Fibroblast of pulmonary artery (primary cell): ENCODE measurements around the gene ZBP1.

Experiments
- DNase-seq: peaks from one replicate; pipeline ENCODE4 v3.0.0-alpha.2; 2010; ENCODE audit warnings: low read depth
- H3K4me3 ChIP-seq: replicated peaks from 2 replicates; pipeline ENCODE4 v1.5.1; 2011; ENCODE audit warnings: low read depth, mild to moderate bottlenecking, control low read depth, low read length, moderate library complexity
- TF ChIP-seq, protein P1 (sequence below): IDR thresholded peaks from 2 replicates; pipeline ENCODE4 v1.5.1; 2011; ENCODE audit warnings: mild to moderate bottlenecking, control low read depth, low read length, inconsistent platforms; ENCODE audit errors: missing control alignments

Gene ZBP1

DNA sequence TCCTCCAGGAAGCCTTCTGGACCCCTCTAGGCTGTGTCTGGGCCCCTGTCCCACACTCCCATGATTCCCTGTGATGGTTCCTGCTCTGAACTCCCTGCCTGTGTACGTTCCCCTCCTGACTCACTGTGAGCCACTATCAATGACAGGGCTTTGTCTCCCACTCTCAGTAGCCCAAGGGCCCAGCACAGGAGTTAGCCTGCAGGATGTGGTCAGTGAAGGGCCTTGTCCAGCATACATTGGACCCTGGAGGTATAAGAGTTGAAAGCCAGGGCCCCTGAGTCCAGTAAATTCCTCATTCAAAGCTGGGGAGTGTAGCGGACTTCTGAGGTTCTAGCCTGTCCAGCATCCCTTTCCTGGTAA, 19.0 kb downstream of the ZBP1 start:
- TF ChIP-seq, protein P1, sequence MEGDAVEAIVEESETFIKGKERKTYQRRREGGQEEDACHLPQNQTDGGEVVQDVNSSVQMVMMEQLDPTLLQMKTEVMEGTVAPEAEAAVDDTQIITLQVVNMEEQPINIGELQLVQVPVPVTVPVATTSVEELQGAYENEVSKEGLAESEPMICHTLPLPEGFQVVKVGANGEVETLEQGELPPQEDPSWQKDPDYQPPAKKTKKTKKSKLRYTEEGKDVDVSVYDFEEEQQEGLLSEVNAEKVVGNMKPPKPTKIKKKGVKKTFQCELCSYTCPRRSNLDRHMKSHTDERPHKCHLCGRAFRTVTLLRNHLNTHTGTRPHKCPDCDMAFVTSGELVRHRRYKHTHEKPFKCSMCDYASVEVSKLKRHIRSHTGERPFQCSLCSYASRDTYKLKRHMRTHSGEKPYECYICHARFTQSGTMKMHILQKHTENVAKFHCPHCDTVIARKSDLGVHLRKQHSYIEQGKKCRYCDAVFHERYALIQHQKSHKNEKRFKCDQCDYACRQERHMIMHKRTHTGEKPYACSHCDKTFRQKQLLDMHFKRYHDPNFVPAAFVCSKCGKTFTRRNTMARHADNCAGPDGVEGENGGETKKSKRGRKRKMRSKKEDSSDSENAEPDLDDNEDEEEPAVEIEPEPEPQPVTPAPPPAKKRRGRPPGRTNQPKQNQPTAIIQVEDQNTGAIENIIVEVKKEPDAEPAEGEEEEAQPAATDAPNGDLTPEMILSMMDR = no peak
- DNase-seq = no peak
- H3K4me3 ChIP-seq = no peak overlapping the region

DNA sequence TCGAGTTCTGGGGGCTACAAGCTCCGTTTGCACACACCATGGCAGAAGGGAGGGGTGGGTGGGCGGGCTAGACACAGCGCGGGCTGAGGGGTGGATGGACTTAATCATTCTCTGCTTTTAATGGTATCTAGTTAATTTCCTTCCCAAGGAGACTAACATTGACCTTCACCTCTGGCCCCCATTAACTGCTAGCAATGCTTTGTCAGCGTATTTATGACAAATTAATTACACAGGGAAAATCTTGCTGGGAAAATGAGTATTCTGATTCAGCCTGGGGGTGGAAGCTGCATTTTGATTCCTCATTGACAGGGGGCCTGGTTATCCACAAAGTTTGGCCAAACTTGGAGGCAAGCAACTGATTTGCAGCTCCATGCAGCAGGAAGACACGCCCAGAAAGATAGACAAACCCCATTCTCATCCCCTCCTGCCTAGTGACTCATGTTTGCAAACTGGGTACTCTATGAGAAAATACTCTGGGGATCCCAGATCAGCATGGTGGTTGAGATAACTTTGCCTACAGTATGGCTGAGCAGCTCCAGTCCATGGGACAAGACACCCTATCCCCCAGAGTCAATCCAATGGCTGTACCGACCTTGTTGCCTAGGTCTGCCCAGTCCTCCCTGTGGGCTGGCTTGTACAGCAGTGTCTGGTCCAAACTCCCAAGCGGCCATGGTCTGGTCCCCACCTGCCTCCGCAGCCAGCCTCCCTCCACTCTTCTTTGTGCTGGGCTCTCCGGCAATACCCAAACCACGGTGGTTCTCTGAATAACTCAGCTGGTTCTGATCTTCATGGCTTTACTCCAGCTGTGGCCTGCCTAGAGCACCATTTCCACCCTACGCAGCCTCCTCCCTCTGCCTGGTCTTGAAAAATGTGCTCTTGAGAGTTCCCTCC, 19.7 kb downstream of the ZBP1 start:
- no peak for DNase-seq
- TF ChIP-seq, protein P1 = no peak
- H3K4me3 ChIP-seq = no peak overlapping the region

DNA sequence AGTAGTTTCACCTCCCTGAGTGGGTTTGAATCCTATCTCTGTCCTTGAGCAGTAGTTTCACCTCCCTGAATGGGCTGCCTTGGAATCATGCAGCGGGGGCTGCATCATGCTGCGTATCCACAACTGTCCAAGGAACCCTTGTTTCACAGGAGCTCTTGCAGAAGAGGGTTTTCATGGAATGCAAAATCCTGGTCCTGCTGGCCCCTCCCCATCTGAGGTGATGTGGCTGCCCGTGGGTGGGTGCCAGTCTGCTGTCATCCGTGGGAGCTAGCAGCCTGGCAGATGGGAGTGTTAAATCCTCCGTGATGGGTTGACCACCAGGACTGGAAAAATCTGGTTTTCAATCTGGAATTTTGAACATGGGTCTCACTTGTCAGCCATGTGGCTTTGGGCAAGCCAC, 21.7 kb downstream of the ZBP1 start:
- no peak overlapping the region for H3K4me3 ChIP-seq
- TF ChIP-seq, protein P1 = no peak
- no peak for DNase-seq

DNA sequence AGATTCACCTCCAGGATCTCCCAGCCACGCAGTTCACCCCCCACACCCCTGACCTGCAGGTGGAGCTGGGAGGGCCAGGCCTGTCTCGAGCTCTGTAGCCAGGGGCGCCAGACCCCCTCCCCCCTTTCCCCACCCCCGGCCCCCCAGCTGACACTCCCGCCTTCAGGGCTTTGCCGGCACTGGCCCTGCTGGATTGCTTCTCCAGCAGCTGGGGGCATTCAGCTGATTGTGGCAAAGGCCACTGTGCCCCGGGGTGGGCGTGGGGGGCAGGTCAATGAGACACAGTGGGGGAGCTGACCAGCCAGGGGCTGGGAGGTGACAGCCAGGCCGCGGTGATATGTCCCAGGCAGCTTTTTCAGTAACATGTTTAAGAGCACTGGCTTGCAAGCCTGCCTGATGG, 22.2 kb downstream of the ZBP1 start:
- DNase-seq = no peak
- H3K4me3 ChIP-seq = no peak overlapping the region
- TF ChIP-seq, protein P1 = no peak

DNA sequence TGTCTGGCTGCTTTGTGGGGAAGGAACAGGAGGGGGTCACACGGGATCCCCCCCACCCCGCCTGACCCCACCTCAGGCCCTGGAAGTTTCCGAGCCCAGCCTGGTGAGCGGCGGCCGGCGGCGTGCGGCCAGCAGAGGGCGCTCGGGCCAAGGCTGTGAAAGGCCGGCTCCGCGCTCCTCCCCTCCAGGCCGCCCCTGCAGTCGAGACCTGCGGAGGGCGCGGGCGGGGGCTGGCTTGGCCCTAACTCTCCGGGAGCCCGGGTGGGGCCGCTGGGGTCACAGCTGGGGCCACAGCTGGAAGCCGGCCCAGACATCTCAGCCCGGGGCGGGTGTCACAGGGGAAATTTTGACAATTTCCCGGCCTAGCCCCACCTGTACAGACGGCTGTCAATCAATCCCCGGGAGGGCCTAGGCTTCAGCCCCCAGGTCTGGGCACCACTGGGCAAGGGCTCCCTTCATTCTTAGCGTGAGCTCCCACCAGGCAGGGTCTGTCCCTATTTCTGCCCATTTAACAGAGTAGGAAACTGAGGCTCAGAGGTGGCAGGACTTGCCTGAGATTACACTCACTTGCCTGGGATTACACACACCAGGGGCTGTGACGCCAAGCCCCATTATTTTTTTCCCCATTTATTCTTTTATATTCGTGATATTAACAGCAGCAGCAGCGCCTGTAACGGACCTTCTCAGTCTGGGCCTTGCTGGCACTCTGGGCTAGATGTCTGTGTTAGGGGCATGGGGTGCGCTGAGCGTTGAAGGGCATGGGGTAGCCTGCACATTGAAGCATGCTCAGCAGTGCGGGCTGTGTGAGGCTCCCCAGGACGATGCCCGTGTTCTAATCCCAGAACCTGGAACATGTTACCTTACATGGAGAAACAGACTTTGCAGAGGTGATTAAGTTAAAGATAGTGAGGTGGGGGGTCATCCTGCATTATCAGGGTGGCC, 23.0 kb downstream of the ZBP1 start:
- TF ChIP-seq, protein P1 = peak; percentile 48
- H3K4me3 ChIP-seq = no peak overlapping the region
- peak; percentile 50 for DNase-seq

DNA sequence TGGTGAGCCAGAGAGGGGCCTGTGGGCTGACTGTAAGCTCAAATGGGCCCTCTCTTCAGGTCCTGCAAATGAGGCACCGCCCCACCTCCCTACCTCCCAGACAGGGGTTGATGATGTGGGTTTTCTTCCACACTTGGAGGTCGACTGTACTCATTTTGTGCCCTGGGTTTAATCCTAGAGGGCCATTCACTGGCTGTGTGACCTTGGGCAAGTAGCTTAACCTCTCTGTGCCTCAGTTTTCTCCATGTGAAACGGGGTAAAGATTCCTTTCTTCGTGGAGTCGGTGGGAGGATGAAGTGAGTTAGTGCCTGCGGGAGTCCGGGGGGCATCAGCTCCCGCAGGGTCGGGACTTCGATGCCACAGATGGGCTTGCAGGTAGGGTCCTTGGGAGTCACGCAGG, 23.9 kb downstream of the ZBP1 start:
- TF ChIP-seq, protein P1 = no peak
- no peak overlapping the region for H3K4me3 ChIP-seq
- no peak for DNase-seq
